ENCODE data around the gene TMEM91. TPM values are rescaled to one million over a fixed set of nuclear protein-coding genes. Genes with fewer than 3 reads are reported as not detected.

TMEM91 gene
- total and polyA plus RNA-seq, 2 of the 13 experiments (the other 11 are each of a cell fraction or from before 2014, with no cell fraction given): 6.3 to 10.3 TPM

DNA sequence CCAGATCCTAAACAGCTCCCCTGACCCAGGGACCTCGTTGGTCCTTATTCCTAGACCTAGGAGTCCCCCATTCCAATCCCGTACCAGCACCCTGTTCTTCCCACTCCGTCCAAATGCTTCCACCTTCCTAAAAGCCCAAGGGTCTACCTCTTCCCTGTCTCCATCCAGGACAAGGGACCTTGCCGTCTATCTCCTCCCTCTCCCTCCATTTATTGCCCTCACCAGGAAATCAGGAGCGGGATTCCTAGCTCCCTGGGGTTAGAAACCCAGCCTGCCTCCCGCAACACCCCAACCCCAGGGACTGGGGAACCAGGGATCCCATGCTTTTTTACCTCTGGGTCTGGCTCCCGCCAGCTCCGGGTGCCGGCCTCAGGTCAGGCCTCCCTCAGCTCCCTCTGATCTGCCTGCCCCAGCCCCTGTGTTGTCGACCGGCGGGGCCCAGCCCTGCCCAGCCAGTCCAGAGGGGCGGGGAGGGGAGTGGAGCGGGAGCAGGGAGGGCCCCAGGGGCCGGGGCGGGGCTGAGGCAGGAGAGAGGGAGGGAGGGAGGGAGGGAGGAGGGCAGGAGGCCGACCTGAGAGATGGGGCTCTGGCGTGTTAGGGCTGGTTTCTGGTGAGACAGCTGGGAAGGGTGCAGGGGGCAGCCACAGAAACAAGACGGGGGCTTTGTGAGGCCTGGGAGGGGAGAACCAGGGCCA is 50.8 kb downstream of the TMEM91 start, which contains the start of gene B3GNT8 (continued):
- TF ChIP-seq, protein P1, sequence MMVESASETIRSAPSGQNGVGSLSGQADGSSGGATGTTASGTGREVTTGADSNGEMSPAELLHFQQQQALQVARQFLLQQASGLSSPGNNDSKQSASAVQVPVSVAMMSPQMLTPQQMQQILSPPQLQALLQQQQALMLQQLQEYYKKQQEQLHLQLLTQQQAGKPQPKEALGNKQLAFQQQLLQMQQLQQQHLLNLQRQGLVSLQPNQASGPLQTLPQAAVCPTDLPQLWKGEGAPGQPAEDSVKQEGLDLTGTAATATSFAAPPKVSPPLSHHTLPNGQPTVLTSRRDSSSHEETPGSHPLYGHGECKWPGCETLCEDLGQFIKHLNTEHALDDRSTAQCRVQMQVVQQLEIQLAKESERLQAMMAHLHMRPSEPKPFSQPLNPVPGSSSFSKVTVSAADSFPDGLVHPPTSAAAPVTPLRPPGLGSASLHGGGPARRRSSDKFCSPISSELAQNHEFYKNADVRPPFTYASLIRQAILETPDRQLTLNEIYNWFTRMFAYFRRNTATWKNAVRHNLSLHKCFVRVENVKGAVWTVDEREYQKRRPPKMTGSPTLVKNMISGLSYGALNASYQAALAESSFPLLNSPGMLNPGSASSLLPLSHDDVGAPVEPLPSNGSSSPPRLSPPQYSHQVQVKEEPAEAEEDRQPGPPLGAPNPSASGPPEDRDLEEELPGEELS (CRISPR knock-in tag; IDR thresholded peaks at IDR 0.05): no peak
- no peak for TF ChIP-seq SRSF4 (IDR thresholded peaks at IDR 0.05; ENCODE audit: low read depth, low read length, poor library complexity, severe bottlenecking)
- no peak for TF ChIP-seq KDM3A (CRISPR knock-in tag; IDR thresholded peaks at IDR 0.05; ENCODE audit: low read depth)
- TF ChIP-seq, protein P2, sequence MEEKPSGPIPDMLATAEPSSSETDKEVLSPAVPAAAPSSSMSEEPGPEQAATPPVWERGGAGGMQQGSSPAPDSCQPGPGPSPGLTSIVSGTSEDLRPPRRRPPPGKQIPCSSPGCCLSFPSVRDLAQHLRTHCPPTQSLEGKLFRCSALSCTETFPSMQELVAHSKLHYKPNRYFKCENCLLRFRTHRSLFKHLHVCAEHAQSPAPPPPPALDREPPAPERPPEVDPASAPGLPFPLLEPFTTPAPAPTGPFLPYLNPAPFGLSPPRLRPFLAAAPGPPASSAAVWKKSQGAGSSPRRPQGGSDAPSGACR (CRISPR knock-in tag; IDR thresholded peaks at IDR 0.05): no peak
- no peak for TF ChIP-seq CBX5 (CRISPR knock-in tag; IDR thresholded peaks at IDR 0.05; ENCODE audit: borderline replicate concordance)
- TF ChIP-seq, protein P3, sequence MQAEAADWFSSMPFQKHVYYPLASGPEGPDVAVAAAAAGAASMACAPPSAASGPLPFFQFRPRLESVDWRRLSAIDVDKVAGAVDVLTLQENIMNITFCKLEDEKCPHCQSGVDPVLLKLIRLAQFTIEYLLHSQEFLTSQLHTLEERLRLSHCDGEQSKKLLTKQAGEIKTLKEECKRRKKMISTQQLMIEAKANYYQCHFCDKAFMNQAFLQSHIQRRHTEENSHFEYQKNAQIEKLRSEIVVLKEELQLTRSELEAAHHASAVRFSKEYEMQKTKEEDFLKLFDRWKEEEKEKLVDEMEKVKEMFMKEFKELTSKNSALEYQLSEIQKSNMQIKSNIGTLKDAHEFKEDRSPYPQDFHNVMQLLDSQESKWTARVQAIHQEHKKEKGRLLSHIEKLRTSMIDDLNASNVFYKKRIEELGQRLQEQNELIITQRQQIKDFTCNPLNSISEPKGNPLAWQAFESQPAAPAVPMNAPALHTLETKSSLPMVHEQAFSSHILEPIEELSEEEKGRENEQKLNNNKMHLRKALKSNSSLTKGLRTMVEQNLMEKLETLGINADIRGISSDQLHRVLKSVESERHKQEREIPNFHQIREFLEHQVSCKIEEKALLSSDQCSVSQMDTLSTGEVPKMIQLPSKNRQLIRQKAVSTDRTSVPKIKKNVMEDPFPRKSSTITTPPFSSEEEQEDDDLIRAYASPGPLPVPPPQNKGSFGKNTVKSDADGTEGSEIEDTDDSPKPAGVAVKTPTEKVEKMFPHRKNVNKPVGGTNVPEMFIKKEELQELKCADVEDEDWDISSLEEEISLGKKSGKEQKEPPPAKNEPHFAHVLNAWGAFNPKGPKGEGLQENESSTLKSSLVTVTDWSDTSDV (CRISPR knock-in tag; IDR thresholded peaks at IDR 0.05): no peak
- peak; percentile 42; the same call in 1 of the 2 replicates for TF ChIP-seq ZSCAN31 (CRISPR knock-in tag; IDR thresholded peaks at IDR 0.05; ENCODE audit: low read depth)
- TF ChIP-seq ZSCAN9 (CRISPR knock-in tag; IDR thresholded peaks at IDR 0.05; ENCODE audit: borderline replicate concordance): no peak
- TF ChIP-seq, protein P4, sequence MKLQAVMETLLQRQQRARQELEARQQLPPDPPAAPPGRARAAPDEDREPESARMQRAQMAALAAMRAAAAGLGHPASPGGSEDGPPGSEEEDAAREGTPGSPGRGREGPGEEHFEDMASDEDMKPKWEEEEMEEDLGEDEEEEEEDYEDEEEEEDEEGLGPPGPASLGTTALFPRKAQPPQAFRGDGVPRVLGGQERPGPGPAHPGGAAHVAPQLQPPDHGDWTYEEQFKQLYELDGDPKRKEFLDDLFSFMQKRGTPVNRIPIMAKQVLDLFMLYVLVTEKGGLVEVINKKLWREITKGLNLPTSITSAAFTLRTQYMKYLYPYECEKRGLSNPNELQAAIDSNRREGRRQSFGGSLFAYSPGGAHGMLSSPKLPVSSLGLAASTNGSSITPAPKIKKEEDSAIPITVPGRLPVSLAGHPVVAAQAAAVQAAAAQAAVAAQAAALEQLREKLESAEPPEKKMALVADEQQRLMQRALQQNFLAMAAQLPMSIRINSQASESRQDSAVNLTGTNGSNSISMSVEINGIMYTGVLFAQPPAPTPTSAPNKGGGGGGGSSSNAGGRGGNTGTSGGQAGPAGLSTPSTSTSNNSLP (IDR thresholded peaks at IDR 0.05; ENCODE audit: low read depth, low read length): no peak
- TF ChIP-seq, protein P5, sequence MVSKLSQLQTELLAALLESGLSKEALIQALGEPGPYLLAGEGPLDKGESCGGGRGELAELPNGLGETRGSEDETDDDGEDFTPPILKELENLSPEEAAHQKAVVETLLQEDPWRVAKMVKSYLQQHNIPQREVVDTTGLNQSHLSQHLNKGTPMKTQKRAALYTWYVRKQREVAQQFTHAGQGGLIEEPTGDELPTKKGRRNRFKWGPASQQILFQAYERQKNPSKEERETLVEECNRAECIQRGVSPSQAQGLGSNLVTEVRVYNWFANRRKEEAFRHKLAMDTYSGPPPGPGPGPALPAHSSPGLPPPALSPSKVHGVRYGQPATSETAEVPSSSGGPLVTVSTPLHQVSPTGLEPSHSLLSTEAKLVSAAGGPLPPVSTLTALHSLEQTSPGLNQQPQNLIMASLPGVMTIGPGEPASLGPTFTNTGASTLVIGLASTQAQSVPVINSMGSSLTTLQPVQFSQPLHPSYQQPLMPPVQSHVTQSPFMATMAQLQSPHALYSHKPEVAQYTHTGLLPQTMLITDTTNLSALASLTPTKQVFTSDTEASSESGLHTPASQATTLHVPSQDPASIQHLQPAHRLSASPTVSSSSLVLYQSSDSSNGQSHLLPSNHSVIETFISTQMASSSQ (IDR thresholded peaks at IDR 0.05; ENCODE audit: low read depth): no peak
- TF ChIP-seq, protein P5 (CRISPR knock-in tag; IDR thresholded peaks at IDR 0.05; ENCODE audit: borderline replicate concordance): no peak
- no peak for TF ChIP-seq ZNF350 (CRISPR knock-in tag; IDR thresholded peaks at IDR 0.05; ENCODE audit: borderline replicate concordance, low read depth)
- 0 out of 2 replicates have a peak, but pooled peaks have one; percentile 33 for TF ChIP-seq KAT8 (CRISPR knock-in tag; IDR thresholded peaks at IDR 0.05)
- TF ChIP-seq MAFK (conservative IDR thresholded peaks at IDR 0.05 in 1 of 2, IDR thresholded peaks at IDR 0.05 in 1 of 2; ENCODE audit: low read length in 2 of 2): no peak
- no peak for TF ChIP-seq GABPA (IDR thresholded peaks at IDR 0.05; ENCODE audit: low read depth, low read length)
- no peak for TF ChIP-seq GABPA (CRISPR knock-in tag; IDR thresholded peaks at IDR 0.05; ENCODE audit: low read depth)
- TF ChIP-seq PAF1 (CRISPR knock-in tag; IDR thresholded peaks at IDR 0.05): no peak
- no peak for TF ChIP-seq CCDC6 (CRISPR knock-in tag; IDR thresholded peaks at IDR 0.05)

Data from HepG2 (cell line).